ENCODE results near the gene IGFBP3. TPM values are rescaled to one million over a fixed set of nuclear protein-coding genes. Genes with fewer than 3 reads are reported as not detected.

Gene IGFBP3
- total RNA-seq, 1 donor from 2014 or later: 197 TPM

DNA sequence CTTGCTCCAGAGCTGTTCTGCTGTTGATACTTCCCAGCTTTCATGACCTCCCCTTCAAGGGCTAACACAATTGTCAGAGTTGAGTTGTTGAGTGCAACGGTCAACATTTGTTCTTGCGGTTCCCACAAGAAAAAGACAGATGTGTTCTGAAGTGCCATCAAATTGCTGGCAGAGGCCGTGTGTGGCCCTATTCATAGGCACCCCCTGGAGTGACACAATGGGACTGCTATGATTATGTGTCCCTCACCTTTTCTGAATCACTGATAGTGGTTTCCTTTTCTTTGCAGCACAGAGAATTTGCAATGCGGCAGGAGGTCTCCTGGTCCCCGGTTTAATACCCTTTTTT lies 38.6 kb downstream of the IGFBP3 start:
- Histone ChIP-seq H3K9me3 (peaks cover 7% of the 10 kb centered on the region), H3K4me3 (no peak overlapping the region), H3K36me3 (no peaks in the 10 kb centered on the region), H3K27me3 (no peaks in the 10 kb centered on the region), H3K4me1 (no peaks in the 10 kb centered on the region), H3K27ac (no peak overlapping the region)
- no peak for DNase-seq (ENCODE audit: extremely low spot score in 2 of 2)
- no peak for TF ChIP-seq POLR2A (IDR thresholded peaks at IDR 0.05)
- TF ChIP-seq, protein P1, sequence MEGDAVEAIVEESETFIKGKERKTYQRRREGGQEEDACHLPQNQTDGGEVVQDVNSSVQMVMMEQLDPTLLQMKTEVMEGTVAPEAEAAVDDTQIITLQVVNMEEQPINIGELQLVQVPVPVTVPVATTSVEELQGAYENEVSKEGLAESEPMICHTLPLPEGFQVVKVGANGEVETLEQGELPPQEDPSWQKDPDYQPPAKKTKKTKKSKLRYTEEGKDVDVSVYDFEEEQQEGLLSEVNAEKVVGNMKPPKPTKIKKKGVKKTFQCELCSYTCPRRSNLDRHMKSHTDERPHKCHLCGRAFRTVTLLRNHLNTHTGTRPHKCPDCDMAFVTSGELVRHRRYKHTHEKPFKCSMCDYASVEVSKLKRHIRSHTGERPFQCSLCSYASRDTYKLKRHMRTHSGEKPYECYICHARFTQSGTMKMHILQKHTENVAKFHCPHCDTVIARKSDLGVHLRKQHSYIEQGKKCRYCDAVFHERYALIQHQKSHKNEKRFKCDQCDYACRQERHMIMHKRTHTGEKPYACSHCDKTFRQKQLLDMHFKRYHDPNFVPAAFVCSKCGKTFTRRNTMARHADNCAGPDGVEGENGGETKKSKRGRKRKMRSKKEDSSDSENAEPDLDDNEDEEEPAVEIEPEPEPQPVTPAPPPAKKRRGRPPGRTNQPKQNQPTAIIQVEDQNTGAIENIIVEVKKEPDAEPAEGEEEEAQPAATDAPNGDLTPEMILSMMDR (IDR thresholded peaks at IDR 0.05): no peak
- TF ChIP-seq POLR2AphosphoS5 (IDR thresholded peaks at IDR 0.05; ENCODE audit: insufficient read depth in 1 of 2, low read depth in 1 of 2): no peak
- intact Hi-C loops (cut with DNase I): no loop called here

DNA sequence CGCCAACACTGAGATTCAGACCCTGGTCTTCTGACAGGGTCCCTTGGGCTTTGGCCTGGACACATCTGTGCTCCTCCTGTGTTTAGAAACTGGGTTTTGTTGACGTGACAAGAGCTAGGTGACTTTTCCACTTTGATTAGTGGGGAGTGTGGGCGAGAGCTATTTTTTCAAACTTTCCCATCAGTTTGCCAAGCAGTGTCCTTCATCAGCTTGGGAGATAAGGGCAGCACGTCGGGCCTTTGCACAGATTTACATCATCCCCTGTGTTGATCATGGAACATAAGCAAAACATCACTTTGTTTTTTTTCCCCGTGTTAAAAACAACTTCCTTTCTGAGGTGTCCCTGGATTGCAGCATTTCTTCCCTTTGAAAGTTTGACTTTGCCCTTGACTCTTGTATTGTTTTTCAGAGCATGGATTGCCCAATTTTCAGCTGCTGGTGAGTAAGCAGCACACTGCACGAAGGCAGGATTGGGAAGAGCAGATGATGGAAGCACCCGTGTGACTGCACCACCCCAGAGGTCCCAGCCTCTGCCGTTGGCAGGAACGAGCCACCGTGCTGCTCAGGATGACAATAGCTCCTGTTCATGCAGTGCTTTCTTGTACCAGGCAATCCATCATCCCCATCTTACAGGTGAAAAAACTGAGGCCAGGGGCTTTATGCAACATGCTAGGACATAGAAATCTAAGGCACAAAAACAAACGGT lies 39.2 kb downstream of the IGFBP3 start:
- intact Hi-C loops (cut with DNase I): no loop called here
- no peaks in the 10 kb centered on the region for H3K27me3 ChIP-seq
- H3K4me1 ChIP-seq: no peaks in the 10 kb centered on the region
- no peak overlapping the region for H3K27ac ChIP-seq
- H3K36me3 ChIP-seq: no peaks in the 10 kb centered on the region
- no peak for TF ChIP-seq POLR2A (IDR thresholded peaks at IDR 0.05)
- TF ChIP-seq POLR2AphosphoS5 (IDR thresholded peaks at IDR 0.05; ENCODE audit: insufficient read depth in 1 of 2, low read depth in 1 of 2): no peak
- TF ChIP-seq, protein P1 (IDR thresholded peaks at IDR 0.05): no peak
- peaks cover 7% of the 10 kb centered on the region for H3K9me3 ChIP-seq
- no peak for DNase-seq (ENCODE audit: extremely low spot score in 2 of 2)
- no peak overlapping the region for H3K4me3 ChIP-seq

DNA sequence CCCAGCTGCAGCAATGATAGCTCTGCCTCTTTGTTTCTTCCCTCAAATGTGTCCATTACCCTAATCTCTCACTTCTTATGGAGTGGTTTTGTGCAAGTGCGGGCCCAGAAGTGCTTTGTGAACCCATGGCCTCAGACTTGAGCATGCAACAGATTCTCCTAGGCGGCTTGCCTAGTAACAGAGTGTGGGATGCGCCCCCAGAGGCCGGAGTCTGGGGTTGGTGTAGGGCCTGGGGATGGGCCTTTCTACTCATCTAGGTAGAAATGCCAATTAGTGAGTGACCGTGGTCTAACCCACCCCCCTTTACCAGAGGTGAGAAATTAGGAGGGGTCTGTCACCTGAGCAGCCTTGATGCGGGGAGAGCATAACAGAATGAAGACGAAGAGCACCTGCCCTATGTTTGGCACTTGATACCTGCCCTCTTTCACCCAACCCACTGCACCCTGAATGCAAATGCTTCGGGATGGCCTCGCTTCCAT lies 39.8 kb downstream of the IGFBP3 start:
- Histone ChIP-seq H3K4me1 (no peaks in the 10 kb centered on the region), H3K27me3 (no peaks in the 10 kb centered on the region), H3K4me3 (no peak overlapping the region), H3K36me3 (no peaks in the 10 kb centered on the region), H3K27ac (no peak overlapping the region), H3K9me3 (peaks cover 7% of the 10 kb centered on the region)
- intact Hi-C loops (cut with DNase I): no loop called here
- no peak for DNase-seq (ENCODE audit: extremely low spot score in 2 of 2)
- TF ChIP-seq, protein P1 (IDR thresholded peaks at IDR 0.05): no peak
- no peak for TF ChIP-seq POLR2AphosphoS5 (IDR thresholded peaks at IDR 0.05; ENCODE audit: insufficient read depth in 1 of 2, low read depth in 1 of 2)
- no peak for TF ChIP-seq POLR2A (IDR thresholded peaks at IDR 0.05)

DNA sequence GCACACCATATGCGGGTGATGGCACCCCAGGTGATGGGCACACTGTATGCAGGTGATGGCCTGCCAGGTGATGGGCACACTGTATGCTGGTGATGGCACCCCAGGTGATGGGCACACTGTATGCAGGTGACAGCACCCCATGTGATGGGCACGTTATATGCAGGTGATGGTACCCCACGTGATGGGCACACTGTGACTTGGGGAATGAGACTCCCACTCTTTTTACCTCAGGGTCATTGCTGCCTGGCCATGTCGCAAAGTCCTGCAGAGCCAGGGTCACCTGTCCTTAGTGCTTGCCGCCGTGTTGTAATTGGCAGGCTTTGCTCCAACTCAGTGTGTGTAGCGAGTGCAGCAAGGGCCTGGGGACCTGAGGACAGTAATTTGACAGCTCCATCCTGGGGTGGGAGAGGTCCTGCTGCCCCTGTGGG lies 40.6 kb downstream of the IGFBP3 start:
- intact Hi-C loops (cut with DNase I): no loop called here
- no peak for DNase-seq (ENCODE audit: extremely low spot score in 2 of 2)
- Histone ChIP-seq H3K36me3 (no peaks in the 10 kb centered on the region), H3K4me1 (no peaks in the 10 kb centered on the region), H3K27me3 (no peaks in the 10 kb centered on the region), H3K27ac (no peak overlapping the region), H3K9me3 (peaks cover 7% of the 10 kb centered on the region), H3K4me3 (no peak overlapping the region)
- no peak for TF ChIP-seq POLR2A (IDR thresholded peaks at IDR 0.05)
- no peak for TF ChIP-seq POLR2AphosphoS5 (IDR thresholded peaks at IDR 0.05; ENCODE audit: insufficient read depth in 1 of 2, low read depth in 1 of 2)
- TF ChIP-seq, protein P1 (IDR thresholded peaks at IDR 0.05): no peak

DNA sequence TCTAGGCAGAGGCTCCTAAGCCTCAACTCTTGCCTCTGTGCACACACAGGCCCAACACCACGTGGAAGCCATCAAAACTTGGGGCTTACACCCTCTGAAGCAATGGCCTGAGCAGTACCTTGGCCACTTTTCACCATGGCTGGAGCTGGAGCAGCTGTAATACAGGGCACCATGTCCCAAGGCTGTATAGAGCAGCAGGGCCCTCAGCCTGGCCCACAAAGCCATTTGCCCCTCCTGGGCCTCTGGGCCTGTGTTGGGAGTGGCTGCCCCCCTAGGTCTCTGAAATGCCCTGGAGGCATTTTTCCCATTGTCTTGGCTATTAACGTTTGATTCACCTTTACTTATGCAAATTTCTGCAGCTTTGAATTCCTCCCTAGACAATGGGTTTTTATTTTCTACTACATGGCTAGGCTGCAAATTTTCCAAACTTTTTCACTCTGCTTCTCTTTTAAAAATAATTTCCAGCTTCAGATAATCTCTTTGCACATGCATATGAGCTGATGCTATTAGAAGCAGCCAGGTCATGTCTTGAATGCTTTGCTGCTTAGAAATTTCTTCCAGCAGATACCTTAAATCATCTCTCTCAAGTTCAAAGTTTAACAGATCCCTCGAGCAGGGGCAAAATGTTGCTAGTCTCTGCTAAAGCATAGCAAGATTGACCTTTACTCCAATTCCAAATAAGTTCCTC lies 42.5 kb downstream of the IGFBP3 start:
- no peak for DNase-seq (ENCODE audit: extremely low spot score in 2 of 2)
- H3K27me3 ChIP-seq: no peaks in the 10 kb centered on the region
- H3K9me3 ChIP-seq: peaks cover 7% of the 10 kb centered on the region
- TF ChIP-seq POLR2A (IDR thresholded peaks at IDR 0.05): no peak
- TF ChIP-seq POLR2AphosphoS5 (IDR thresholded peaks at IDR 0.05; ENCODE audit: insufficient read depth in 1 of 2, low read depth in 1 of 2): no peak
- TF ChIP-seq, protein P1 (IDR thresholded peaks at IDR 0.05): no peak
- no peaks in the 10 kb centered on the region for H3K4me1 ChIP-seq
- no peak overlapping the region for H3K27ac ChIP-seq
- intact Hi-C loops (cut with DNase I): no loop called here
- no peaks in the 10 kb centered on the region for H3K36me3 ChIP-seq
- H3K4me3 ChIP-seq: no peak overlapping the region

All from vagina (tissue), 2 donors.